Measurements from ENCODE around the gene HAND2.
A peak's percentile ranks its signal among the peaks of the same experiment; 100 is the strongest.

HAND2 gene

GRCh38 chr4:173529477-173530325 lies at the start of gene HAND2:
HAND2 (minus strand) TSS chr4:173530229; CDS start chr4:173529289, 940 bp downstream.
- DNase-seq: peak; percentile 29

GRCh38 chr4:173578956-173579355 lies 48.9 kb upstream of the HAND2 start:
- no peak for DNase-seq

- no peak for DNase-seq
Measured at GRCh38 chr4:173577963-173578362, 47.9 kb upstream of the HAND2 start.

GRCh38 chr4:173575482-173576152 lies 45.6 kb upstream of the HAND2 start:
- DNase-seq: no peak

- no peak for DNase-seq
Measured at GRCh38 chr4:173573725-173574124, 43.7 kb upstream of the HAND2 start.

GRCh38 chr4:173573286-173573685 lies 43.3 kb upstream of the HAND2 start:
- DNase-seq: no peak

GRCh38 chr4:173572493-173573129 lies 42.6 kb upstream of the HAND2 start:
- no peak for DNase-seq

- DNase-seq: no peak
Measured at GRCh38 chr4:173571620-173572019, 41.6 kb upstream of the HAND2 start.

- no peak for DNase-seq
Measured at GRCh38 chr4:173565281-173565680, 35.3 kb upstream of the HAND2 start.

- no peak for DNase-seq
Measured at GRCh38 chr4:173564461-173564860, 34.4 kb upstream of the HAND2 start.

- DNase-seq: no peak
Measured at GRCh38 chr4:173560896-173561295, 30.9 kb upstream of the HAND2 start.

GRCh38 chr4:173556398-173557131 lies 26.5 kb upstream of the HAND2 start:
- no peak for DNase-seq

- no peak for DNase-seq
Measured at GRCh38 chr4:173547889-173548288, 17.9 kb upstream of the HAND2 start.

- no peak for DNase-seq
Measured at GRCh38 chr4:173546776-173547175, 16.7 kb upstream of the HAND2 start.

- no peak for DNase-seq
Measured at GRCh38 chr4:173545440-173545839, 15.4 kb upstream of the HAND2 start.

GRCh38 chr4:173543266-173543665 lies 13.2 kb upstream of the HAND2 start:
- DNase-seq: no peak

GRCh38 chr4:173539986-173540385 lies 10.0 kb upstream of the HAND2 start:
- DNase-seq: no peak

- DNase-seq: no peak
Measured at GRCh38 chr4:173538909-173539445, 8.9 kb upstream of the HAND2 start.

- DNase-seq: no peak
Measured at GRCh38 chr4:173538148-173538908, 8.3 kb upstream of the HAND2 start.

- no peak for DNase-seq
Measured at GRCh38 chr4:173537613-173538147, 7.7 kb upstream of the HAND2 start.

GRCh38 chr4:173536808-173537429 lies 6.9 kb upstream of the HAND2 start:
- no peak for DNase-seq

Measured in DMS 273 treated with DMSO at 0.1 percent for 48 hours (cell line).